GM21619 (cell line): Measurements from ENCODE around the gene DSP.

Experiments used
- ATAC-seq: cut with Tn5 transposase; IDR thresholded peaks from one replicate; pipeline ENCODE4 v1.9.1; 2021; ENCODE audit not compliant: unreplicated experiment

The DSP gene

DNA sequence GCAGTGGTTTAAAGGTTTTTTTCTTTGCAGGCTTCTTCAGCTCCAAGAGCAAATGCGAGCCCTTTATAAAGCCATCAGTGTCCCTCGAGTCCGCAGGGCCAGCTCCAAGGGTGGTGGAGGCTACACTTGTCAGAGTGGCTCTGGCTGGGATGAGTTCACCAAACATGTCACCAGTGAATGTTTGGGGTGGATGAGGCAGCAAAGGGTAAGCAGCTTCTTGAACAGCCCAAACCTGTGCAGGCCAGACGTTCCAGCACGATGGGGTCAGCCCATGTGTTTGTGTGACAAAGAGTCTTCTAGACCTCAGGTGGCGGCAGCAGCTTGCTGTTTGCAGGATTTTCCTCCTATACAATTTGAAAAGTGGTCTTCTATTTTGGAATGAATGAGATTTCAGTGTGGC lies 17.7 kb downstream of the DSP start:
- no peak for ATAC-seq

DNA sequence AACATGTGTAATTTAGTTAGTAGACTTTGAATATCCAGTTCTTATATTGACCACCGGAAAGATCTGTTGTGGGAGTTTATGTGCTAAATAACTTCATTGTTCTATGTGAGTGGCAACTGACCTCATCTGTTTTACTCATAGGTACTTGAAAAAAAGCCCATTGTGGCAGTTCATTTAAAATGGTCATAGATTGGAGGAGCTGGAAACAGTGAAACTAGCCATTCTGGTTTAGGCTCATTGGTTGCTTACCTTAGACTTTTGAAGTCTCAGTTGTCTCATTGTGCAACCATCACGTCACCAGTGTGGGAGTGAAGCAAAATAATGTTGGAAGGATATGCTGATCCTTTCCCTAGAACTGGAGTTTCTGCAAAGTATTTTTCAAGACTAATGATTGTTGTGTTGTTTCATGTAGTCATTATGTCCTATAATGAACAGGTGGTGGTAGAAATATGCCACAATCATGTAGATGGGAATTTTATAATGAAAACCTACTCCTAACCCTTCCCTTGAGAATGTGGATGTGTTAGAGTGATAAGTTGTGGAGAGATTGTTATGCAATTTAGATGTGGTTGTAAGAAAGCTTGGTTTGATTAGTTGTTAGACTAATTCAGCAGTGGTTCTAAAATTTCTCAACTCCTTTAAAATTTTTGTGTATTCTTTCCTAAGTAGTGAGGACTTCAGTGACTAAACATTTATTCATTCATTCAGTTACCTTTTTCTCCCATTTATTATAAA lies 18.3 kb downstream of the DSP start:
- no peak for ATAC-seq

GRCh38 chr6:7561153-7561964 lies 19.9 kb downstream of the DSP start:
- no peak for ATAC-seq

DNA sequence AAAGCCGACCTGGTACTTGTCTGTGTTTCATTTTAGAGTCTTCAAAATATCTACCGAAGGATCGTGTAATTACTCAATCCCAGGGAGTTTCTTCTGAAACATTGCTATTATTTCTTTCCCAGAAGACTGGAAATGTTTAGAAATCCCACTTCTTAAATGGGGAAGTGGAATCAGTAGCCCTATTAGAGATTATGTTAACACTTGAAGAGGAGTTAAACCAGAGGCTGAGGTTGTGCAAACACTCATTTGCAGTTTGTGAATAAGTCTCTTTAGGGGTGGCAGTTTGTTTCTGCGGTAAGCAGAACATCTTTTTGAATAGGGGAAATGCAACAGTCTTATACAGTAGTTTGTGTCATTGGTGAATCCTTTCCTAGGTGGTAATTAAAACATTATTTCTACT lies 21.3 kb downstream of the DSP start:
- ATAC-seq, result no peak

DNA sequence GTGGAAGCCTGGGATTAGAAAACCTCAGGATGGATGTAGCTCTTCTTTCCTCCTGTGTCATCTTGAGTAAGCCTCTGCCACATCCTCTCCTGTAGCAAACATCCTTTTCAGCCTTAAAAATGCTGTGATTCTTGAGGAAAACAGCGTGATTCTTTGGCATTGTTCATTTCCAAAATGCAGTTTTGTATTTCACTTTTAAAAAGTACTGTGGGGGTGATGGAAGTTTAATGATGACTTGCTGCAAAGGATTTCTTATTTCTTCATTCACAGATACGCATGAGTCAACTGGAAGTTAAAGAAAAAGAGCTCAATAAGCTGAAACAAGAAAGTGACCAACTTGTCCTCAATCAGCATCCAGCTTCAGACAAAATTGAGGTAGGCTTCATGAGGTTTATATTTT lies 24.6 kb downstream of the DSP start:
- no peak for ATAC-seq

- ATAC-seq, result no peak
Measured at GRCh38 chr6:7566617-7567173, 25.2 kb downstream of the DSP start.

GRCh38 chr6:7568021-7568420 lies 26.6 kb downstream of the DSP start:
- ATAC-seq, result no peak

GRCh38 chr6:7569082-7569481 lies 27.6 kb downstream of the DSP start:
- ATAC-seq, result no peak

DNA sequence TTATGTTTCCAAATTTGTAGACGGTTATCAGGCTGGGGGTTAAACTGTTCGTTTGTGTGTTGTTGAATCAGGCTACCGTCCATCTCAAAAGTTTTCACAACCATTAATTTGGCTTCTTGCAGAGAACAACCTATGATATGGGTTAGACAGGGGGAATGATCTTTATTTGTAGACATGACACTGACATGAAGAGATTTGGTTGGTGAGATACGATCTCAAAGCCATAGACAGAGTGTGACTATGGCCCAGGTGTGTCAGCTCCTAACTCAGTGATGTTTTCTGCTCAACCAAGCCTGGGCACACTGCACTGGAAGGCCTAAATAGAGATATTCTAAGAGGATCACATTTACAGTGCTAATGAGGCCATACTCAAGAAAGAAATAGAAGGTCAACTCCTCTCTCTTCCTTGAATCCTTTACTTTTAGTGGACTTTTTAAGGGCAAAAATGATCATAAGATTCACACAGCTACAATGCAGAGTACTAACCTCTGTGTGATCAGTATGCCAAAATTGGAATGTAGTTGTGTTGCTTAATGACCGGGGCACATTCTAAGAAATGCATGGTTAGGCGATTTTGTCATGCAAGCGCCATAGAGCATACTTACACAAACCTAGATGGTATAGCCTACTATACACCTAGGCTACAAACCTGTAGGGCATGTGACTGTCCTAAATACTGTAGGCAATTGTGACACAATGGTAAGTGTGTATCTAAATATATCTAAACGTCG lies 30.9 kb downstream of the DSP start:
- ATAC-seq, result no peak

DNA sequence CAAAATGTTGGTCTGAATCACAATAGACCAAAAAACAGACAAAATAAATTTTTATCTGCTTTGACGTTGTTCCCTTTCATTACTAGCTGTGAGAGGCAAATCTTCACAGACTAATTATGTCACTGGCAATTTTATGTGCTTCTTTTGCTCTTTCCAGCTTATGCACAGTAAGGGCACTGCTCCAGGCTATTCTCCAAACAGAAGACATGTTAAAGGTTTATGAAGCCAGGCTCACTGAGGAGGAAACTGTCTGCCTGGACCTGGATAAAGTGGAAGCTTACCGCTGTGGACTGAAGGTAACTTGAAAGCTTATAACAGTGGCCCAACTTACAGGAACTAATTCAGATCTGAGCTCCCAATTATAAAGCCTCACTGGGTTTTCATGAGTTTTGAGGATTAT lies 33.0 kb downstream of the DSP start:
- no peak for ATAC-seq

DNA sequence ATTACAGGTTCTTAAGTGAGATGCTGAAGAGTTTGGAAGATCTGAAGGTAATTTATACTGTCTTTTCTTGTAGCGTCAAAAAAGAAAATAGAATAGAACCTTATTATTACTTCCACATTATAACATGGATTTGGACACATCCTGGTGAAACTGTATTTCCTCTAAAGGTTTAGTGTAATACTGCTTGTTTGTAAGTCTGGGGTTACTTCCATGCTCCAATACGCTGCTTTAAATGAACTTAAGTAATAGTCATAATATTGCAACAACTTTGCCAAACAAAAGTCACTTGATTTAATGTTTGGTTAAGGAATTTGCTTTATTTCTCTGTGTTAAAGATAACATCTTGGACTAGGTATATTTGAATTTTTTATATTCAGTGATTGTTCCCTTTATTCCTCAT lies 37.0 kb downstream of the DSP start:
- ATAC-seq, result no peak

DNA sequence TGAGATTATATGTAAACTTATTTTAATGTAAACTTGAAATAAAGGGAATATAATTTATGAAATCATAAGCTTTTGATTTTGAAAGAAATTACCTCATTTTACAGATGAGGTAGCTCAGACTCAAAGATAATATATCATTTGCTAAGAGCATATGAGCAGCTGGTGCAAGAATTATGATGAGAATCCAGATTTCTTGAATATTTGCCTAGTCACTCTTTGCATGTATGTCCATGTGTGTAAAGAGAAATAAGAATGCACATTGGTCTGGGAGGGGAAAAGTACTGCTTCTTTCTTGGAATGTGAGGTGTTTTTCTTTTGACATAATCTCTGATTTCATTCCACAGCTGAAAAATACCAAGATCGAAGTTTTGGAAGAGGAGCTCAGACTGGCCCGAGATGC lies 37.5 kb downstream of the DSP start:
- no peak for ATAC-seq

- no peak for ATAC-seq
Measured at GRCh38 chr6:7579851-7580250, 38.4 kb downstream of the DSP start.

DNA sequence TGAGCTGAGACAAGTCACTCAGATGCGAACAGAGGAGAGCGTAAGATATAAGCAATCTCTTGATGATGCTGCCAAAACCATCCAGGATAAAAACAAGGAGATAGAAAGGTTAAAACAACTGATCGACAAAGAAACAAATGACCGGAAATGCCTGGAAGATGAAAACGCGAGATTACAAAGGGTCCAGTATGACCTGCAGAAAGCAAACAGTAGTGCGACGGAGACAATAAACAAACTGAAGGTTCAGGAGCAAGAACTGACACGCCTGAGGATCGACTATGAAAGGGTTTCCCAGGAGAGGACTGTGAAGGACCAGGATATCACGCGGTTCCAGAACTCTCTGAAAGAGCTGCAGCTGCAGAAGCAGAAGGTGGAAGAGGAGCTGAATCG lies 39.1 kb downstream of the DSP start:
- no peak for ATAC-seq

GRCh38 chr6:7580927-7581618 lies 39.6 kb downstream of the DSP start:
- no peak for ATAC-seq

GRCh38 chr6:7585287-7585930 lies 43.9 kb downstream of the DSP start:
- ATAC-seq, result no peak

- no peak for ATAC-seq
Measured at GRCh38 chr6:7587631-7588100, 46.2 kb downstream of the DSP start.

GRCh38 chr6:7588506-7588905 lies 47.0 kb downstream of the DSP start:
- no peak for ATAC-seq

DNA sequence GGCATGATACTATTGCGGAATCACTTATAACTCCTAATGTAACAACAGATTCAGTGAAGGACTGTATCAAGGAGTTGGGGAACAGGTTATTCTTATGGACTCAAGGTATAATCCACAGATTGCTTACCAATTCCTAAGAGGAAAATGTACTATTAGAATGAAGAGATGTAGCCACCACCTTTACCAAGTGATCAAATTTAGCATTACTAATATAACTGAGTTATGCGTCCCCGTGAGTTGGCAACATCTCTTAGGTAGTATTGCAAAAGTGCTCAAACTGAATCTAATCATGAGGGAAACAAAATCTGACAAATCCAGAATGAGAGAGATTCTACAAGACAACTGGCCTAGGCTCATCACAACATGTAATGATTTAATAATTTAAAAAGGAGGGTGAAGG lies 47.8 kb downstream of the DSP start:
- no peak for ATAC-seq
